ENCODE measurements around the gene RAPGEF4.

RAPGEF4 gene

DNA sequence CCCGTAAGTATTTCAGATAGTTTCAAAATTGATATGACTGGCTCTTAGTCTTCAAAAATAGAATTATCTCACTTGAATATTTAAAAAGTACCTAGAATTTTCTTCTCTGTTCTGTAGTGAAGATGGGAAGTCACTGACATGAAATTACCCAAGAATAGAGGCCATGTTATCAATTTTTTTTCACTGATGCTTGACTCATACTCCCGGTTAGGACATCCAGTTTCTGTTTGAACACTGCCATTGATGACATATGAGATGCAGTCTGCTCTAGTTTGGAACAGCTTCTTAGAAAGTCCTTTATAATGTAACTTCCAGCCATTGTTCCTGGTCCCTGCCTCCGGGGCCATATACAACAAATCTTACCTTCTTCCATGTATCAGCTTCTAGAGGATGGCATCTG, 366.0 kb downstream of the RAPGEF4 start:
- Histone ChIP-seq H3K27ac (ENCODE audit: low read length) (no peak overlapping the region), H3K4me1 (ENCODE audit: low read length) (peaks cover 16% of the 10 kb centered on the region), H3K36me3 (replicated peaks; ENCODE audit: low read depth, low read length) (peaks cover 26% of the 10 kb centered on the region), H3K27me3 (ENCODE audit: low read depth, low read length) (no peaks in the 10 kb centered on the region), H3K9me3 (ENCODE audit: insufficient read depth, low read length) (no peaks in the 10 kb centered on the region), H3K4me2 (ENCODE audit: low read length) (peak overlapping the region; percentile 37), H3K4me3 (ENCODE audit: low read length) (no peak overlapping the region), H4K20me1 (ENCODE audit: insufficient read depth, low read length) (no peaks in the 10 kb centered on the region; the same call in 1 of the 2 replicates), H3K9ac (ENCODE audit: low read length) (no peak overlapping the region), H3K79me2 (ENCODE audit: low read length) (no peaks in the 10 kb centered on the region), H2AFZ (ENCODE audit: low read depth, low read length) (no peak overlapping the region)
- TF ChIP-seq EZH2phosphoT487 (IDR thresholded peaks at IDR 0.05; ENCODE audit: low read depth) (no peak), CTCF (IDR thresholded peaks at IDR 0.05; ENCODE audit: low read depth, low read length) (no peak)
